Suppressor macrophage treated with lipopolysaccharide for 4 hours (primary cell): ENCODE results near the gene FBLN2.

Source experiments
- DNase-seq: peaks from one replicate; pipeline ENCODE4 v3.0.0-alpha.2; 2020

The FBLN2 gene

GRCh38 chr3:13653631-13654279 lies 104.8 kb downstream of the FBLN2 start:
- no peak for DNase-seq

GRCh38 chr3:13654330-13655060 lies 105.6 kb downstream of the FBLN2 start:
- no peak for DNase-seq

- peak; percentile 62 for DNase-seq
Measured at GRCh38 chr3:13655061-13655913, 106.4 kb downstream of the FBLN2 start.

GRCh38 chr3:13656584-13657301 lies 107.8 kb downstream of the FBLN2 start:
- DNase-seq: no peak

- peak; percentile 59 for DNase-seq
Measured at GRCh38 chr3:13657660-13658435, 108.9 kb downstream of the FBLN2 start.

GRCh38 chr3:13658681-13659080 lies 109.8 kb downstream of the FBLN2 start:
- DNase-seq: no peak

GRCh38 chr3:13659221-13659969 lies 110.5 kb downstream of the FBLN2 start:
- DNase-seq: no peak

GRCh38 chr3:13660042-13660874 lies 111.3 kb downstream of the FBLN2 start:
- no peak for DNase-seq

GRCh38 chr3:13661121-13661520 lies 112.2 kb downstream of the FBLN2 start:
- no peak for DNase-seq

- DNase-seq: no peak
Measured at GRCh38 chr3:13662238-13662847, 113.4 kb downstream of the FBLN2 start.

GRCh38 chr3:13663781-13664535 lies 115.0 kb downstream of the FBLN2 start:
- no peak for DNase-seq

GRCh38 chr3:13665582-13666226 lies 116.8 kb downstream of the FBLN2 start:
- no peak for DNase-seq

- DNase-seq: no peak
Measured at GRCh38 chr3:13666227-13666619, 117.3 kb downstream of the FBLN2 start.

- no peak for DNase-seq
Measured at GRCh38 chr3:13666781-13667709, 118.1 kb downstream of the FBLN2 start.

- no peak for DNase-seq
Measured at GRCh38 chr3:13668136-13668535, 119.2 kb downstream of the FBLN2 start.

GRCh38 chr3:13669457-13669856 lies 120.5 kb downstream of the FBLN2 start:
- DNase-seq: no peak

- DNase-seq: no peak
Measured at GRCh38 chr3:13670292-13670691, 121.4 kb downstream of the FBLN2 start.
